Tracheal epithelial cell (primary cell): ENCODE data around the gene NDUFS8. TPM values are rescaled to one million over a fixed set of nuclear protein-coding genes. Genes with fewer than 3 reads are reported as not detected.

Experiments
- total RNA-seq: library from RNA; depleted of rRNA; stranded (reverse); fragments of >200 nt; gene quantifications from 2 replicates; pipeline ENCODE4 v1.2.1, GENCODE V29; 2014

The NDUFS8 gene
- 120 and 151 TPM in 2 replicates for total RNA-seq

DNA sequence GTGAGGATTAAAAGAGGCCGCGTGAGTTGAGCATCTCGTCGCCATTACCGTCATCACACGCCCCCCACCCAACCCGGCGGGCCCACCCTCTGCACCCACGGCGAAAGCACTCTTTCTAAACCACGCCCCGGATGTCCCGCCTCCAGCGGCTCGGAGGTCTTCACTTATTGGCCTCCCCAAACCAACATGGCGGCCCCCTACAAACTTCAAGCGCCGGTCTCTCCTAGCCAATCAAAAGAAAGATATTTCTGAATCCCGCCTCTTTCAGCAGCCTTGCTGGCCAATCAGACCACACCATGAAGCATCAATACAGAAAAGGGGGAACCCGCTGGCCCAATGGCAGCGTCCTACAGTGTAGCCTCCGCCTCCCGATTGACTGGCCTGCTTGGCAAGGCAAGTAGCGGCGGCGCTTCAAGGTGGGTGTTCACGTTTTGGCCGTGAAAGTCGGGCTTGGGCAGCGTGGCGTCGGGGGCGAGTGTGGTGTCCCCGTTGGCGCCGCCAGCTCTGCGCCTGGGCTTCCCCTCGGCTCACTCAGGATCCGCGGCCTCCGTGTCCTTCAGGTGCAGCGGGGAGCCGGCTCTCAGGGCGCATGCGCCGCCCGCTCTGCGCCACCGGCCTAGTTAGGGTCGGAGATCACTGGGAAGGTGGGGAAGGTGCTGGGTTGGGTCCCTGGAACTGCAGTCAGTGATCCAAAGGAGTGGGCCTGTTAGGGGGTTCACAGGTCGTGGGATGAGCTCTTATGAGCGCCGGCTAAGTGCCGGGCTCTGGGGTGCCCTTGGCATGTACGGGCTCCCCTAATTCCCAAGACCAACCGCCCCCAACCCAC lies at the start of gene NDUFS8:
TSS of gene NDUFS8 (plus strand) at position 364 of the 826 bp plus-strand sequence. CDS start 1,471 bp downstream, outside the sequence.

DNA sequence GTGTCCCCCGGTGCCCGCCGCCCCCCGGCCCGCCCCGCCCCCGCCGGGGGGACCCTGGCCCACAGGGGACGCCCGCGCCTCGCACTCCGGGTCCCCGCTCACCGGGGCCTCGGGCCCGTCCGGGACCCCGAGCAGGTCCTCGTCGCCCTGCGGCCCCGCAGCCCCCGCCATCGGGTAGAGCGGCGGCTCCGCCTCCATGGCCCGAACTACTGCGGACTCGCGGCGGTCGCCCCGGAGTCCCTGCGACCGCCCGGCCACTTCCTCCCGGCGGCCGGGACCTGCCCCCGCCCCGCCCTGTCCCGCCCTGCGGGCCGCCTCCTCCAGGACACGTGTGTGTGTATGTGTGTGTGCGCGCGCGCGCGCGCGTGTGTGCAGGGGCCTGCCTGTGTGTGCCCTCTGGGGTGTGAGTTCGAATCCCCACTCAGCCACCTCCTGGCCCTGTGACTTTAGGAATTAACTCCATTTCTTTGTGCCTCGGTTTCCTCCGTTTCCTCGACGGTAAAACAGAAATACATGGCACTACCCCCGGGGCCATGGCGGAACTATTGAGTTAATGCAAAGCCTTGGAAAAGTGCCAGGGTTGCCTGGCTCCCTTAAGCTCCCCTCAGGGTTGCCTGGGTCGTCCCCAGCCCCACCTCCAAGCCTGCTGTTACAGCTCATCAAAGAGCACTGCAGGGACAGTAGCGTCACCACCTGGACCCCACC lies 26.5 kb upstream of the NDUFS8 start, which contains the start of gene UNC93B1:
TSS of gene UNC93B1 (minus strand) at position 252 of the 705 bp plus-strand sequence. CDS start at position 198, 54 bp downstream.

DNA sequence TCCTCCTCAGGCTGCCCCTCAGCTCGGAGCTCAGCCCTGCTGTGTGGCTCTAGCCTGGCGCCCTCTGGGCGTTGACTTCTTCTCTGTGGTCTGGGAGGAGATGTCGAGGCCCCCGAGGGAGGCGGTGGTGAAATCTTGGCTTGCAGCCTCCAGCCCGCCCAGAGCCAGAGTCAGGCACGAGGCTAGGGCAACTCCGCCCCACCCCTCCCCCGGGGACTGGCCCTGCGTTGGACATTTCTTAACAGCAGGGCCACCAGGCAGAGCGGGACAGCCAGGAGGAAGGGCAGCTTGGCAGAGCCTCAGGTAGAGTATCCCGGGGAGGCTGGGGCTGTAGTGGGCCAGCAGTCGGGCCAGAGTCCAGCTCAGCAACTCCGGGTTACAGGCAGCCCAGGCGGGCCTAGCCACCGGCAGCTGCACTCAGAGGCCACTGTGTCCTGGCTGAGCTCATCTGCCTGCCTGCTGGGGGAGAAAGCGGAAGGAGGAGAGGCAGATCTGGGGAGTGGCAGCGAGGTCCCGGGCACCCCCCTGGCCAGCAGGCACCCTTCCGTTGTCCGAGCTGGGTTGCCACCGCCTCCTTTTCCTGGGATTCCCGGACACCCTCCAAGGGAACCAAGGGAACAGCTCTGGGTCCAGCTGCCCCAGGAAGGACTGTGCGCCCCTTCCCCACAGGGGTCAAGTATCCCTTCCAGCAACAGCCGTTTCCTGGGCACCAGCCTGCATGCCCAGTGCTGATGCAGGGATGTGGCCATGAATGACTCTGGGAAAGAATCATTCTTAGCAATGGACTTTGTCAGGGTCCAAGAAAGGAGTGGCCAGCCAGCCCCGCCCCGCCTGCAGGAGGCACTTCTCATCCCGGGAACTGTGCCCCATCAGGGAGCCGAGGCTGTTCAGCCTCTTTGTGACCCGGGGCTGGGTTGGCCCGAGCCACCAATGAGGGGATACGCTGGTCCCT lies 20.1 kb upstream of the NDUFS8 start, which contains the start of gene ALDH3B1:
TSS of gene ALDH3B1 (plus strand) at position 238 of the 952 bp plus-strand sequence. CDS start 4,971 bp downstream, outside the sequence.

DNA sequence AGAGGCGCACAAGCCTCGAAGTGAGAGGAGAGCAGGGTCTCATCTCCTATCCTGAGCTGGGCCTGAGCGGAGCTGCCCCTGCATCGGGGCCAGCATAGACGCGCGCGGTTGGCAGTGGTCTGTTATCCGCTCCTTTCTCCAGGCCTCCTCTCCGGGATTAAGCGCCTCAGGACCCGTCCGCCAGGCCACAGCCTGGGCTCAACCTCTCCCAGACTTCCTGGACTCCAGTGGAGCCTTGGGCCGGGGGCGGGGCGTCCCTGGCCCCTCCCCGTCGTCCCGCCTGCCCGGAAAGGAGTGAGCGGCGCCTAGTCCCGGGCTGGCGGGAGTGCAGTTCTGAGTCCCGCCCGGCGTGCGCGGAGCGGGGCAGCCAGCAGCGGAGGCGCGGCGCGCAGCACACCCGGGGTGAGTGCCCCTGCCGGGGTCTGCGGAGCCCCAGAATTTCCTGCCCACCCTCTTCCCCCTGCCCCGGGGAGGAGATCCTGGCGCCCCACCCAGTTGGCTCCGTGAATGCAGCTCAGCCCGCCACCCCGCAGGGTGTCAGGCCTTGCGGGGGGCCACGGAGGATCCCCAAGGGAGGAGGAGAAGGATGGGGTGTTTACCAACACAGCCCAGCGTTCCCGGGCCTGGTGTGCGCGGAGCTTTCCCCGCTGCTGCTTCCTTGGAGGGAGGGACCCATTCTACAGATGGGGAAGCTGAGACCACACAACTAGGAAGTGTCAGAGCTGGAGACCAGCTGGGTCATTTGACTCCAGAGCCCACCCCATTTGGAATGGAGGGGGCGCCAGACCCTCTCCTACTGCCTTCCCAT lies 8.4 kb downstream of the NDUFS8 start, which contains the start of gene TCIRG1:
TSS of gene TCIRG1 (plus strand) at position 308 of the 808 bp plus-strand sequence. CDS start 2,247 bp downstream, outside the sequence.

Other genes starting within 250 kb of the NDUFS8 start
- gene UNC93B1, start 26.6 kb upstream of the NDUFS8 start, total RNA-seq, result 48.2 and 51.4 TPM in 2 replicates
- gene ALDH3B1, start 20.4 kb upstream of the NDUFS8 start, total RNA-seq, result 3.9 and 11.7 TPM in 2 replicates
- 56.3 and 78.8 TPM in 2 replicates for gene TCIRG1, start 8.3 kb downstream of the NDUFS8 start, total RNA-seq
- gene CHKA, start 90.7 kb downstream of the NDUFS8 start, total RNA-seq, result 3.1 and 8.1 TPM in 2 replicates
- 24.1 and 27.5 TPM in 2 replicates for gene KMT5B, start 182.6 kb downstream of the NDUFS8 start, total RNA-seq
- gene C11orf24, start 241.3 kb downstream of the NDUFS8 start, total RNA-seq, result 15.6 and 31.8 TPM in 2 replicates